ENCODE measurements around the gene ENOSF1. TPM values are rescaled to one million over a fixed set of nuclear protein-coding genes. Genes with fewer than 3 reads are reported as not detected.

Gene ENOSF1
- total RNA-seq, 1 experiment from 2014 or later, result 44.6 TPM

DNA sequence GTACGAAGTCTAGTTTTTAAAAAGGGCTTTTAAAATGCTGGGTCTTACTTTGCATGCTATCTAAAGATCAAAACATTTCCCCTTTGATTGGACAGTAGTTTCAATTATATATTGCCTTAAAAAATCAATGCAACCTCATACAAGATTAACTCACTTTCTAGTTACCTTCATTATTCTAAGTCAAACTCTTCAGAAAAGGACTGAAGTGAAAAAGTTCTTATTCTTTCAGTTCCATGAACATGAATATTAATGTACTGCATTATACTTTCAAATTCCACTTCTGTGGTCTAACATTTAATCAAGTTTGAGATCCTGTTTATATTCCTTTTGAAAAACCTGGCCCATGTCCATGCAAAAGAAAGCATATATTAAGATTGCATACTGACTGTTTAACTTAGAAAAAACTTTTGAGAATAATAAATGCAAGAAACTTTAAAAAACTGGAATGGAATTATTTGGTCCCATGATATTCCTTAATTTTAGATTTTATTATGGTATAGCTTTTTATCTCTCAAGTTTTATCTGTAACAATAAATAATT lies 11.2 kb upstream of the ENOSF1 start:
- Mint-ChIP-seq H3K36me3 (peaks cover 19% of the 10 kb centered on the region), H3K27me3 (ENCODE audit: low read depth) (no peaks in the 10 kb centered on the region), H3K9me3 (no peaks in the 10 kb centered on the region), H3K4me1 (no peaks in the 10 kb centered on the region), H3K4me3 (no peak overlapping the region), H3K27ac (no peak overlapping the region)
- ChIA-PET POLR2A (no interaction called here), CTCF (no interaction called here)
- DNase-seq (ENCODE audit: low spot score) (no peak), ATAC-seq (no peak)
- TF ChIP-seq ETV6 (CRISPR knock-in tag; IDR thresholded peaks at IDR 0.05), result no peak
- no peak for TF ChIP-seq TEAD1 (CRISPR knock-in tag; IDR thresholded peaks at IDR 0.05)
- TF ChIP-seq TP53 (CRISPR knock-in tag; IDR thresholded peaks at IDR 0.05), result no peak
- TF ChIP-seq, protein P1, sequence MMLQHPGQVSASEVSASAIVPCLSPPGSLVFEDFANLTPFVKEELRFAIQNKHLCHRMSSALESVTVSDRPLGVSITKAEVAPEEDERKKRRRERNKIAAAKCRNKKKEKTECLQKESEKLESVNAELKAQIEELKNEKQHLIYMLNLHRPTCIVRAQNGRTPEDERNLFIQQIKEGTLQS (CRISPR knock-in tag; conservative IDR thresholded peaks at IDR 0.05), result no peak

DNA sequence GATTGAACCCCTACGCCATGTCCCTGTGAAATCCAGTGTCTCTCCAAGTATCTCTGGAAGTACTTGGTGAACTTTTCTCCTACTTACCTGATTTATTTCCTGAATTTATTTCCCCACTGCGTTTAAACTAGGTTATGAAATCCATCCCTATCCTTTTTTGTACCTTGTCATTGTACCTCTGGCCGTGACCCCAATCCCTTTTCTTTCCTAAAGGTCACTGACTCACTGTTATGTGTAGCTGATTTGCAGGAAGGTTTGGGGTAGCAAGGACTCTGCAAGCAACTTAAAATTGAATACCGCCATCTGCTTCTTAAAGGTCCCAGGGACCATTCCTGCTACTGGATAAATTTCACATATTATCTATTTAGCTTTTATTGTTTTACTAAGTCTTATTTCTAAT lies 4.6 kb upstream of the ENOSF1 start:
- TF ChIP-seq ZNF263 (CRISPR knock-in tag; IDR thresholded peaks at IDR 0.05; ENCODE audit: low read depth) (no peak), SMAD3 (CRISPR knock-in tag; IDR thresholded peaks at IDR 0.05; ENCODE audit: borderline replicate concordance) (no peak)
- TF ChIP-seq, protein P2, sequence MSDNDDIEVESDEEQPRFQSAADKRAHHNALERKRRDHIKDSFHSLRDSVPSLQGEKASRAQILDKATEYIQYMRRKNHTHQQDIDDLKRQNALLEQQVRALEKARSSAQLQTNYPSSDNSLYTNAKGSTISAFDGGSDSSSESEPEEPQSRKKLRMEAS (CRISPR knock-in tag; IDR thresholded peaks at IDR 0.05), result no peak
- Mint-ChIP-seq H3K27me3 (ENCODE audit: low read depth) (no peaks in the 10 kb centered on the region; the same call in 1 of the 2 replicates), H3K27ac (peak overlapping the region; percentile 38; the same call in 1 of the 2 replicates), H3K4me3 (no peak overlapping the region), H3K36me3 (peaks cover 1% of the 10 kb centered on the region; the same call in 1 of the 2 replicates), H3K4me1 (no peaks in the 10 kb centered on the region), H3K9me3 (no peaks in the 10 kb centered on the region)
- ATAC-seq, result no peak
- ChIA-PET CTCF (interaction anchor here (1.0 kb wide), 2 partner anchors 113 to 125 kb away, joined by 3 read pairs; no protein-coding TSS in a partner anchor), POLR2A (no interaction called here)
- DNase-seq (ENCODE audit: low spot score), result no peak

DNA sequence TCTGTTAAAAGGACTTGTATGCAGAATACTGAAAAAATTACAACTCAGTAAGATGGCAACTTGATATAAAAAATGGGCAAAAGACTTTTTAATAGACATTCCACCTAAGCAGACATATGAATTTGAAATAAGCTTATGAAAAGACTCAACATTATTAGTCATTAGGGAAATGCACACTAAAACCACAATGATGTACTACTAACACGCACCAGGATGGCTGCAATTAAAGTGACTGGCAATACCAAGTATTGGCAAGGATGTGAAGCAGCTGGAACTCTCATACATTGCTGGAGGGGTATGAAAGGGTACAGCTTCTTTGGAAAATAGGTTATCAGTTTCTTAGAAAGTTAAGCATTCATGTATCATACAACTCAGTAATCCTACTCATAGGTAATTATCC lies 3.2 kb upstream of the ENOSF1 start:
- TF ChIP-seq, protein P3, sequence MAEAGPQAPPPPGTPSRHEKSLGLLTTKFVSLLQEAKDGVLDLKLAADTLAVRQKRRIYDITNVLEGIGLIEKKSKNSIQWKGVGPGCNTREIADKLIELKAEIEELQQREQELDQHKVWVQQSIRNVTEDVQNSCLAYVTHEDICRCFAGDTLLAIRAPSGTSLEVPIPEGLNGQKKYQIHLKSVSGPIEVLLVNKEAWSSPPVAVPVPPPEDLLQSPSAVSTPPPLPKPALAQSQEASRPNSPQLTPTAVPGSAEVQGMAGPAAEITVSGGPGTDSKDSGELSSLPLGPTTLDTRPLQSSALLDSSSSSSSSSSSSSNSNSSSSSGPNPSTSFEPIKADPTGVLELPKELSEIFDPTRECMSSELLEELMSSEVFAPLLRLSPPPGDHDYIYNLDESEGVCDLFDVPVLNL (CRISPR knock-in tag; IDR thresholded peaks at IDR 0.05; ENCODE audit: borderline replicate concordance, low read depth), result no peak
- TF ChIP-seq SMAD3 (CRISPR knock-in tag; IDR thresholded peaks at IDR 0.05; ENCODE audit: borderline replicate concordance) (no peak), TP53 (CRISPR knock-in tag; IDR thresholded peaks at IDR 0.05) (no peak)
- TF ChIP-seq, protein P4, sequence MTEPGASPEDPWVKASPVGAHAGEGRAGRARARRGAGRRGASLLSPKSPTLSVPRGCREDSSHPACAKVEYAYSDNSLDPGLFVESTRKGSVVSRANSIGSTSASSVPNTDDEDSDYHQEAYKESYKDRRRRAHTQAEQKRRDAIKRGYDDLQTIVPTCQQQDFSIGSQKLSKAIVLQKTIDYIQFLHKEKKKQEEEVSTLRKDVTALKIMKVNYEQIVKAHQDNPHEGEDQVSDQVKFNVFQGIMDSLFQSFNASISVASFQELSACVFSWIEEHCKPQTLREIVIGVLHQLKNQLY (CRISPR knock-in tag; IDR thresholded peaks at IDR 0.05), result no peak
- Mint-ChIP-seq H3K27me3 (ENCODE audit: low read depth) (no peaks in the 10 kb centered on the region; the same call in 1 of the 2 replicates), H3K36me3 (no peaks in the 10 kb centered on the region), H3K4me1 (peaks cover 5% of the 10 kb centered on the region), H3K27ac (no peak overlapping the region), H3K4me3 (no peak overlapping the region), H3K9me3 (no peaks in the 10 kb centered on the region)
- CTCF ChIA-PET, result interaction anchor here (1.2 to 1.8 kb wide), 2 partner anchors 115 to 116 kb away, joined by 4 to 5 read pairs; no protein-coding TSS in a partner anchor
- no peak for ATAC-seq
- POLR2A ChIA-PET, result no interaction called here
- DNase-seq (ENCODE audit: low spot score), result no peak

DNA sequence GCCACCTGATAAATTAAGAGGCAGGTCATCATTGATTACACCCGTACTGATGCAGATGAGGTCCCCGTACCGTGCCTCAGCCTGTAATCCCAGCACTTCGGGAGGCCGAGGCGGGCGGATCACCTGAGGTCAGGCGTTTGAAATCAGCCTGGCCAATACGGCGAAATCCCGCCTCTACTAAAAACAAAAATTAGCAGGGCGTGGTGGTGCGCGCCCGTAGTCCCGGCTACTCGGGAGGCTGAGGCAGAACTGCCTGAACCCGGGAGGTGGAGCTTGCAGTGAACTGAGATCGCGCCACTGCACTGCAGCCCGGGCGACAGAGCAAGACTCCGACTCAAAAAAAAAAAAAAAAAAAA lies 683 bp upstream of the ENOSF1 start:
- peak overlapping the region; percentile 56 for H3K4me3 Mint-ChIP-seq
- TF ChIP-seq NR2C2 (CRISPR knock-in tag; IDR thresholded peaks at IDR 0.05), result no peak
- 0 out of 2 replicates have a peak, but pooled peaks have one; percentile 3 for TF ChIP-seq KAT7 (CRISPR knock-in tag; IDR thresholded peaks at IDR 0.05; ENCODE audit: borderline replicate concordance)
- no peak overlapping the region for H3K27ac Mint-ChIP-seq
- no peaks in the 10 kb centered on the region for H3K9me3 Mint-ChIP-seq
- no peaks in the 10 kb centered on the region; the same call in 1 of the 2 replicates for H3K27me3 Mint-ChIP-seq (ENCODE audit: low read depth)
- ChIA-PET POLR2A (interaction anchor here (1.0 to 2.0 kb wide), 4 partner anchors 26 to 119 kb away, joined by 3 to 10 read pairs (median 4); partner anchors contain the start of gene TYMS), CTCF (interaction anchor here (0.6 to 1.8 kb wide), 35 partner anchors 11 to 271 kb away, joined by 3 to 50 read pairs (median 5); partner anchors contain the start of gene TYMS)
- peaks cover 8% of the 10 kb centered on the region for H3K36me3 Mint-ChIP-seq
- no peak for ATAC-seq
- peaks cover 8% of the 10 kb centered on the region for H3K4me1 Mint-ChIP-seq
- no peak for DNase-seq (ENCODE audit: low spot score)

Data from WTC11 (cell line).